ENCODE results near the gene COL6A2.

GRCh38 chr21:46048926-46049889 is 48.7 kb upstream of the COL6A2 start:
- TF ChIP-seq EHF (CRISPR knock-in tag; IDR thresholded peaks at IDR 0.05) (no peak), MAX (IDR thresholded peaks at IDR 0.05) (no peak), CTCF (IDR thresholded peaks at IDR 0.05) (no peak), TP53 (CRISPR knock-in tag; IDR thresholded peaks at IDR 0.05) (no peak), EP300 (IDR thresholded peaks at IDR 0.05) (no peak), ZC3H11A (IDR thresholded peaks at IDR 0.05) (no peak), PBX3 (IDR thresholded peaks at IDR 0.05) (no peak), RCOR1 (IDR thresholded peaks at IDR 0.05; ENCODE audit: low read depth, low read length) (no peak), KDM1A (IDR thresholded peaks at IDR 0.05; ENCODE audit: low read depth) (no peak), RFX5 (IDR thresholded peaks at IDR 0.05) (no peak), SMC3 (IDR thresholded peaks at IDR 0.05) (no peak), GATA3 (IDR thresholded peaks at IDR 0.05; ENCODE audit: borderline replicate concordance) (no peak)

Measured in A549 (cell line).